Breast epithelium (tissue), 4 donors: ENCODE data around the gene TCL1A. TPM values are rescaled to one million over a fixed set of nuclear protein-coding genes. Genes with fewer than 3 reads are reported as not detected.

Experiments used
- DNase-seq, 2 donors: peaks; one replicate each; pipeline ENCODE4 v3.0.0-alpha.2; 2019; ENCODE audit warnings: low spot score in 2 of 2
- H3K27ac ChIP-seq, 2 donors: fragments of 200-600 bp; sonication (generic) in 1 of 2; one replicate each; pipeline ENCODE4 v1.5.1; 2016 to 2019; ENCODE audit warnings: mild to moderate bottlenecking in 1 of 2
- H3K27me3 ChIP-seq, 2 donors: fragments of 200-600 bp; sonication (generic) in 1 of 2; one replicate each; pipeline versions ENCODE4 v1.5.1 to v1.6.0; 2017 to 2019; ENCODE audit warnings: control low read depth in 1 of 2, mild to moderate bottlenecking in 1 of 2
- H3K36me3 ChIP-seq: fragments of 200-600 bp; one replicate; pipeline ENCODE4 v1.5.1; 2019
- H3K4me1 ChIP-seq, 2 donors: fragments of 200-600 bp; sonication (generic); one replicate each; pipeline ENCODE4 v1.5.1; 2016 to 2019; ENCODE audit warnings: control low read depth in 1 of 2
- H3K4me3 ChIP-seq, 3 donors: fragments of 200-600 bp; sonication (generic); 1 replicate in 2 of 3; 2 replicates in 1 of 3; pipeline ENCODE4 v1.5.1; 2016 to 2019; ENCODE audit warnings: mild to moderate bottlenecking in 3 of 3, moderate library complexity in 2 of 3
- H3K9me3 ChIP-seq, 2 donors: fragments of 200-600 bp; sonication (generic) in 1 of 2; one replicate each; pipeline ENCODE4 v1.5.1; 2016 to 2019; ENCODE audit warnings: control low read depth in 1 of 2
- CTCF ChIP-seq, 3 donors: fragments of 450-650 bp; IDR thresholded peaks; one replicate each; pipeline ENCODE4 v1.5.1; 2016 to 2017; ENCODE audit warnings: antibody characterized with exemption in 3 of 3, mild to moderate bottlenecking in 3 of 3, moderate library complexity in 3 of 3
- POLR2A ChIP-seq: fragments of 450-650 bp; IDR thresholded peaks from one replicate; pipeline ENCODE4 v1.6.1; 2016; ENCODE audit warnings: antibody characterized with exemption, mild to moderate bottlenecking, moderate library complexity
- POLR2AphosphoS5 ChIP-seq, 3 donors: sonication (generic); formaldehyde crosslinking; IDR thresholded peaks; one replicate each; pipeline ENCODE4 v1.6.1; 2017; ENCODE audit warnings: antibody characterized with exemption in 3 of 3
- intact Hi-C: fragments of 100-400 bp; cut with DNase I; formaldehyde crosslinking; loops from one replicate; pipeline ENCODE4 v1.15.1; 2023; ENCODE audit warnings: low total_unique reads
- total RNA-seq, 3 donors: library from RNA; depleted of rRNA; stranded (reverse); fragments of >200 nt; gene quantifications; one replicate each; pipeline ENCODE4 v1.1.0, GENCODE V29; 2016

The TCL1A gene
- total RNA-seq, 3 donors from 2014 or later: not detected

DNA sequence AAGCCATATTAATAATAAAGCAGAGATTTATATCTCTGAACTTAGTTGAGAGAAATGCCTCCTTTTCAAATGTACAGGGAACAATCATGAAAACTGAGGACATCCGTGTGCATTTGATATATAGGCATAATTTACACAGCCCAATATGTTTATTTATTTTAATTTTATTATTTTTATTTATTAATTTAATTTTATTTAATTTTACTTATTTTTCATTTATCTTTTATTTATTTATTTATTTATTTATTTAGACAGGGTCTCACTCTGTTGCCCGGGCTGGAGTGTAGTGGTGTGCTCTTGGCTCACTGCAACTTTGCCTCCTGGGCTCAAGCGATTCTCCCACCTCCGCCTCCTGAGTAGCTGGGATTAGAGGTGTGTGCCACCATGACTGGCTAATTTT is 8.4 kb downstream of the TCL1A start:
- Histone ChIP-seq H3K27ac (no peak overlapping the region), H3K36me3 (no peaks in the 10 kb centered on the region), H3K27me3 (peaks cover 0 to 11% of the 10 kb centered on the region in 2 donors), H3K9me3 (no peaks in the 10 kb centered on the region), H3K4me1 (no peaks in the 10 kb centered on the region), H3K4me3 (no peak overlapping the region)
- TF ChIP-seq POLR2AphosphoS5 (IDR thresholded peaks at IDR 0.05) (no peak), CTCF (IDR thresholded peaks at IDR 0.05) (no peak), POLR2A (no peak)
- intact Hi-C loops: no loop called here
- no peak for DNase-seq

- Histone ChIP-seq H3K27ac (no peak overlapping the region), H3K4me1 (no peaks in the 10 kb centered on the region), H3K27me3 (peaks cover 0 to 10% of the 10 kb centered on the region in 2 donors), H3K9me3 (no peaks in the 10 kb centered on the region), H3K36me3 (no peaks in the 10 kb centered on the region), H3K4me3 (no peak overlapping the region)
- intact Hi-C loops: no loop called here
- TF ChIP-seq POLR2AphosphoS5 (IDR thresholded peaks at IDR 0.05): no peak
- TF ChIP-seq POLR2A: no peak
- no peak for TF ChIP-seq CTCF (IDR thresholded peaks at IDR 0.05)
- DNase-seq: no peak
Observed at GRCh38 chr14:95703805-95704204, 10.1 kb downstream of the TCL1A start.

- DNase-seq: no peak
- intact Hi-C loops: no loop called here
- H3K27me3 ChIP-seq: peaks cover 0 to 10% of the 10 kb centered on the region in 2 donors
- no peak overlapping the region for H3K4me3 ChIP-seq
- TF ChIP-seq CTCF (IDR thresholded peaks at IDR 0.05) (no peak), POLR2AphosphoS5 (IDR thresholded peaks at IDR 0.05) (no peak), POLR2A (no peak)
- H3K27ac ChIP-seq: no peak overlapping the region
- no peaks in the 10 kb centered on the region for H3K36me3 ChIP-seq
- no peaks in the 10 kb centered on the region for H3K4me1 ChIP-seq
- H3K9me3 ChIP-seq: no peaks in the 10 kb centered on the region
Observed at GRCh38 chr14:95703341-95703740, 10.6 kb downstream of the TCL1A start.

DNA sequence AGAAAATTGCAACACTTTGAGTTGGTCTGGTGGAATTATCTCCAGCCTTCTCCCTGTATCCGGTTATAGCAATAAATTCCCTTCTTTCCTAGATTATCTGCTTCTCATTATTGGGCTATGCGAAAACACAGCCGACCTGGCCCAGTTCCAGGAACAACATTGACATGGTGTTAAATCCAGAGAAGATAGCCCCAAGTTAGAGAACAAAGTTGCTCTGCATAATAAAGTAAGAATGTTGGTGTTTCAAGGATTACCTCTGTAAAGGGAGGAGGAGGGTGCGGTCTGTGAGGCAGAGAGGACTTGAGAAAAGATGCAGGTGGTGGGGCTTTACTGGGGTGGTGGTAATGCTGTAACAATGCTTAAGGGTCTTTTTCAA is 12.1 kb downstream of the TCL1A start:
- Histone ChIP-seq H3K4me1 (no peaks in the 10 kb centered on the region), H3K27me3 (peaks cover 0 to 10% of the 10 kb centered on the region in 2 donors), H3K4me3 (no peak overlapping the region), H3K36me3 (no peaks in the 10 kb centered on the region), H3K9me3 (no peaks in the 10 kb centered on the region), H3K27ac (no peak overlapping the region)
- DNase-seq: no peak
- TF ChIP-seq POLR2AphosphoS5 (IDR thresholded peaks at IDR 0.05) (no peak), CTCF (IDR thresholded peaks at IDR 0.05) (no peak), POLR2A (no peak)
- intact Hi-C loops: no loop called here

GRCh38 chr14:95700221-95700976 is 13.5 kb downstream of the TCL1A start:
- TF ChIP-seq POLR2AphosphoS5 (IDR thresholded peaks at IDR 0.05) (no peak), CTCF (IDR thresholded peaks at IDR 0.05) (no peak), POLR2A (no peak)
- Histone ChIP-seq H3K9me3 (no peaks in the 10 kb centered on the region), H3K36me3 (no peaks in the 10 kb centered on the region), H3K27me3 (peaks cover 0 to 10% of the 10 kb centered on the region in 2 donors), H3K4me1 (no peaks in the 10 kb centered on the region), H3K27ac (no peak overlapping the region), H3K4me3 (no peak overlapping the region)
- DNase-seq: no peak
- intact Hi-C loops: no loop called here
